Cardiac muscle cell (in vitro differentiated cells and primary cell): Measurements from ENCODE around the gene AVL9. TPM values are rescaled to one million over a fixed set of nuclear protein-coding genes. Genes with fewer than 3 reads are reported as not detected.

ENCODE experiments used
- DNase-seq, 2 donors: peaks; one replicate each; pipeline versions ENCODE4 v3.0.0 to v3.0.0-alpha.2; 2010 to 2017; ENCODE audit warnings: low read depth in 1 of 2, low spot score in 1 of 2
- H3K27ac ChIP-seq: fragments of 200-600 bp; sonication (generic); 2 replicates; pipeline ENCODE4 v1.5.1; 2016
- H3K27me3 ChIP-seq: fragments of 200-600 bp; sonication (generic); 2 replicates; pipeline ENCODE4 v1.6.0; 2016; ENCODE audit warnings: control low read depth
- H3K36me3 ChIP-seq: fragments of 200-600 bp; sonication (generic); 2 replicates; pipeline ENCODE4 v1.5.1; 2016; ENCODE audit warnings: control low read depth
- H3K4me1 ChIP-seq: fragments of 200-600 bp; sonication (generic); 2 replicates; pipeline ENCODE4 v1.8.1; 2017; ENCODE audit warnings: low read depth, mild to moderate bottlenecking, mixed run types
- H3K4me3 ChIP-seq: fragments of 200-600 bp; sonication (generic); 2 replicates; pipeline ENCODE4 v1.5.1; 2016; ENCODE audit warnings: mild to moderate bottlenecking
- H3K9me3 ChIP-seq: fragments of 200-600 bp; sonication (generic); 2 replicates; pipeline ENCODE4 v1.5.1; 2017; ENCODE audit warnings: low read depth, mild to moderate bottlenecking, control low read depth
- polyA plus RNA-seq: library from polyadenylated mRNA; unstranded; fragments of >200 nt; fragmentation: Nextera tagmentation; extraction: Ambion mirVana; gene quantifications from 2 replicates; pipeline ENCODE4 v1.2.1, GENCODE V29; 2016
- total RNA-seq: library from RNA; depleted of rRNA; stranded (reverse); fragments of >200 nt; gene quantifications from 2 replicates; pipeline ENCODE4 v1.2.3, GENCODE V29; 2016
- TF ChIP-seq, protein P1 (sequence below): IDR thresholded peaks from 2 replicates; pipeline ENCODE4 v1.5.1; 2012; ENCODE audit warnings: low read depth, mild to moderate bottlenecking, low read length

Gene AVL9
- total and polyA plus RNA-seq, 2 experiments from 2014 or later = 12.7 to 19.9 TPM

DNA sequence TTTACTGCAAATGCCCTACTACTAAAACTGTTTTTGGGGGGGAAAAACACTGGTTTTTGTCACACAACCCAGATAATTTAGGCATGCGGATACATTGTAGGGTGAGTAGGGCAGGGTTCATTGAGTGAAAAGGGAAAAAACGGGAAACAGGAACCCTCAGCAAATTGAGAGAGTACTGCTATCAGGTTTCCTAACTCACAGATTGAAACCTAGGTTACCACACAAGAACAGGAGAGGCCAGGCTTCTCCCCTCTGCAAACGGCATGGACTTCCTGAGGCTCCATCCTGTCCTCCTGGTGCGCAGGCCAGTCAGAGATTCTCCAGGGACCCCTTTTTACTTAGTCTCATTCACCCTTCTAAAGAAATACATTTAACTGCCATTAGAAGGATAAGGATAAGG is 30.6 kb downstream of the AVL9 start:
- no peaks in the 10 kb centered on the region for H3K9me3 ChIP-seq
- TF ChIP-seq, protein P1, sequence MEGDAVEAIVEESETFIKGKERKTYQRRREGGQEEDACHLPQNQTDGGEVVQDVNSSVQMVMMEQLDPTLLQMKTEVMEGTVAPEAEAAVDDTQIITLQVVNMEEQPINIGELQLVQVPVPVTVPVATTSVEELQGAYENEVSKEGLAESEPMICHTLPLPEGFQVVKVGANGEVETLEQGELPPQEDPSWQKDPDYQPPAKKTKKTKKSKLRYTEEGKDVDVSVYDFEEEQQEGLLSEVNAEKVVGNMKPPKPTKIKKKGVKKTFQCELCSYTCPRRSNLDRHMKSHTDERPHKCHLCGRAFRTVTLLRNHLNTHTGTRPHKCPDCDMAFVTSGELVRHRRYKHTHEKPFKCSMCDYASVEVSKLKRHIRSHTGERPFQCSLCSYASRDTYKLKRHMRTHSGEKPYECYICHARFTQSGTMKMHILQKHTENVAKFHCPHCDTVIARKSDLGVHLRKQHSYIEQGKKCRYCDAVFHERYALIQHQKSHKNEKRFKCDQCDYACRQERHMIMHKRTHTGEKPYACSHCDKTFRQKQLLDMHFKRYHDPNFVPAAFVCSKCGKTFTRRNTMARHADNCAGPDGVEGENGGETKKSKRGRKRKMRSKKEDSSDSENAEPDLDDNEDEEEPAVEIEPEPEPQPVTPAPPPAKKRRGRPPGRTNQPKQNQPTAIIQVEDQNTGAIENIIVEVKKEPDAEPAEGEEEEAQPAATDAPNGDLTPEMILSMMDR = no peak
- no peak overlapping the region for H3K27ac ChIP-seq
- peaks cover 3% of the 10 kb centered on the region for H3K36me3 ChIP-seq
- no peaks in the 10 kb centered on the region for H3K4me1 ChIP-seq
- DNase-seq = no peak
- no peak overlapping the region for H3K4me3 ChIP-seq
- H3K27me3 ChIP-seq = no peaks in the 10 kb centered on the region

DNA sequence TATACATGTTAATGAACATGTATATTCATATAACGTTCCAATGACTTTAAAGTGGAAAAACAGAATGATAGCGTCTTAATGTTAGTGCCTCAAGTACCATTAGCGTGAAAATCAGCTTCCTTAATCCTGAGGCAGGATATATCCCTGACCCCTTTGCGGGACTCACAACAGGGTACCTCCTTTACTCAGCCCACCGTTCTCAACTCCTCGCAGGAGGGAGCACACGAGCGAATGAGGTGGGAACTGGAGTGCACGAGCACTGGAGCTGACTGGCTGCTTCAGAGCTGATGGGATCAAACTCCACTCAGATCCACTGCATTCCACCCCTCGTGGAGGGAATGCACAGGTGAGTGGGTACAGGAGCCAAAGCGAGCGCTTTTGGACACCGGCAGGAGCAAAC is 36.1 kb downstream of the AVL9 start:
- no peaks in the 10 kb centered on the region for H3K9me3 ChIP-seq
- H3K27ac ChIP-seq = no peak overlapping the region
- no peaks in the 10 kb centered on the region for H3K27me3 ChIP-seq
- TF ChIP-seq, protein P1 = no peak
- no peaks in the 10 kb centered on the region for H3K36me3 ChIP-seq
- no peaks in the 10 kb centered on the region for H3K4me1 ChIP-seq
- no peak overlapping the region for H3K4me3 ChIP-seq
- no peak for DNase-seq

DNA sequence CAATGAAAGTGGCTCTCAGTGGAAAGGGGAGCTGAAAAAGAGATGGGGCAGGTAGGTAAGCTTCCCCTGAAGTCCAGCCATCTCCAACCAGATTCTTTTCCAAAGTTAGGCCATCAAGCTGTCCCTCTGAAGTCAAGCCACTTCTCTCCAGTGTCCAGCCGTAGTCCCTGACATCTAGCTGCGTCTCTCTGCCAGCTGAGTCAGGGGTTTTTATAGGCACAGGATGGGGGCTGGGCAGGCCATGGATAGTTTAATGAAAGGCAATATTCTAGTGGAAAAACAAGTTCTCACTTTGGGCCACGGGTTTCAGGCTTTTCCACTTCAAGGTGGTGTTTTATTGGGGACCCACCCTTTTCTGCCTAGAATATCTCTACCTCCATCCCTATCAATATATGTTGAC is 36.8 kb downstream of the AVL9 start:
- H3K4me3 ChIP-seq = no peak overlapping the region
- H3K36me3 ChIP-seq = no peaks in the 10 kb centered on the region
- TF ChIP-seq, protein P1 = no peak
- H3K27me3 ChIP-seq = no peaks in the 10 kb centered on the region
- DNase-seq = no peak
- H3K9me3 ChIP-seq = no peaks in the 10 kb centered on the region
- H3K4me1 ChIP-seq = no peaks in the 10 kb centered on the region
- no peak overlapping the region for H3K27ac ChIP-seq

DNA sequence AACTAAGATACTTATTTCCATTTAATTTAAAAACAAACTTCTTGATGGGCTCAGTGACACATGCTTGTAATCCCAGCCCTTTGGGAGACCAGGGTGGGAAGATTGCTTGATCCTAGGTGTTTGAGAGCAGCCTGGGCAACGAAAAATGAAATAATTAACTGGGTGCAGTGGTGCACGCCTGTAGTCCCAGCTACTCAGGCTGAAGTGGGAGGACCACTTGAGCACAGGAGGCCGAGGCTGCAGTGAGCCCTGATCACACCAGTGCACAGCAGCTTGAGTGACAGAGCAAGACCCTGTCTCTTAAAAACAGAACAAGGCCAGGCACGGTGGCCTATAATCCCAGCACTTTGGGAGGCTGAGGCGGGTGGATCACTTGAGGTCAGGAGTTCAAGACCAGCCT is 37.4 kb downstream of the AVL9 start:
- H3K4me1 ChIP-seq = no peaks in the 10 kb centered on the region
- H3K27ac ChIP-seq = no peak overlapping the region
- H3K4me3 ChIP-seq = no peak overlapping the region
- peak in 1 of 2 donors; percentile 20 for DNase-seq
- H3K9me3 ChIP-seq = no peaks in the 10 kb centered on the region
- H3K36me3 ChIP-seq = no peaks in the 10 kb centered on the region
- TF ChIP-seq, protein P1 = no peak
- no peaks in the 10 kb centered on the region for H3K27me3 ChIP-seq

DNA sequence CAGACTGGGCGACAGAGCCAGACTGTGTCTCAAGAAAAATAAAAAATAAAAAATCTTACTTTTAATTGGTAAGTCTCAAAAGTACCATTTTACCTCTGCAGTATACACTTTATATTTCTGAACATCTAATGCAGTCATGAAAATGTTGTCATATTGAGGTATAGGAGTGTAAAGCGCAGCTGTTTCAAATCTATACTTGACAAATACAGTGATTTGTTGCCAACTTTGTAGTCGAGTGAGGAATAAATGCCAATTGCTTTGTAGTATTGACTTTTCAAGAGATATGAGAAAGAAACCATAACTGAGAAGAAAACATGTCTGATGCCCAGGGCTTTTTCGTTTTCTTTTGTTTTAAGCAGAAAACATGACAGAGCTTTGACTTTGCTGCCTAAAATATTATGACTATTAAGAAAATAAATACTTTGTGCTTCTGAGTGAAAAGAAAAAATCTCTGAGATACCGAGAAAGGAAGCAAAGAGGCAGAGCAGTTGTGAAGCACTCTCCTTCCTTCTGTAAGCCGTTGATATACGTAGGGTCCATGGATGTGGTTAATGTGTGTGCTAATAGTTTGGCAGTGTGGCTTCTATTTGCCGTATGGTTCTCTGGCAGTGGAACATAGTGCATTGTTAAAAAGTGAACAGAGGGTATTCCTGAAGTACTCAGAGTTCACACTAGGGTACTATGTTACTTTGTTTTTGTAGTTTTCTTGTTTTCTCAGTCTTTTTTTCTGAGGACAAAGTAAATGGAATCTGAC is 38.2 kb downstream of the AVL9 start:
- Histone ChIP-seq H3K27me3 (no peaks in the 10 kb centered on the region), H3K36me3 (no peaks in the 10 kb centered on the region), H3K4me1 (no peaks in the 10 kb centered on the region), H3K9me3 (no peaks in the 10 kb centered on the region), H3K27ac (no peak overlapping the region), H3K4me3 (no peak overlapping the region)
- peak in 1 of 2 donors; percentile 84 for DNase-seq
- TF ChIP-seq, protein P1 = no peak
